Esophagus squamous epithelium (tissue), 4 donors: Measurements from ENCODE around the gene CHST8.

ENCODE experiments used
- CTCF ChIP-seq, 6 experiments: fragments of 450-650 bp in 4 of 6; fragments of 200-600 bp in 2 of 6; sonication (generic) in 2 of 6; IDR thresholded peaks; one replicate each; pipeline ENCODE4 v1.5.1; 2016 to 2019; ENCODE audit warnings: antibody characterized with exemption in 6 of 6, mild to moderate bottlenecking in 4 of 6, moderate library complexity in 4 of 6
- POLR2A ChIP-seq, 4 donors: fragments of 450-650 bp; IDR thresholded peaks; one replicate each; pipeline ENCODE4 v1.6.1; 2017; ENCODE audit warnings: antibody characterized with exemption in 4 of 4, mild to moderate bottlenecking in 4 of 4, moderate library complexity in 3 of 4

DNA sequence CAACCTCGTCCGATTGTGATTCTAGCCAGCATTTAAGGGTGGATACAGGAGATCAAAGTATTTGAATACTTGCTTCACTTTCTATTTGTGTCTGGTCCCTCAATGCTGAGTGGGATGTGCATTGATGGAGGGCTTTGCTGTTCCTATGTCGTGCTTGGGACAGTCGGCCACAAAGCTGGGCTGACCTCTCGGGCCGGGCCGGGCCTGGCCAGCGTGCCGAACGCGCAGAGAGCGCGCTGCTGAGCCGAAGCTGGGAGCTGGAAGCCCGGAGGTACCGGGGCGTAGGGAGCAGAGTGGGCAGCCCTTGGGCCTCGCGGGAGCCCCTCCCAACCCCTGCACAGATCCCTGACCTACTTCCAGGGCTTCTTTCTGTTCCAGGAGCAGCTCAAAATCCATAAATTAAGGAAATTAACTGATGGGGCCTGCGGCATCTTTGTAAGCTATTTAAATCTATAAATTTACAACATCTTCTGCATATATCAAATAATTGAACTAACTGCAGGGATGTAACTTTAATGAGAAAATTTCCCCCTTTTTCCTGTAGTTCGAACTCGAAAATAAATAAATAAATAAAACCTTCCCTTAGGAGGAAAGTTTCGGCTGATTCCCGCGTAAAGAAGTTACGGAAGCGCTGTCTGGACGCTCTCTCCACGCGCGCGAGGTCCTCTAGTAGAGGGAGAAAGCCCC is 173.1 kb downstream of the CHST8 start:
- TF ChIP-seq CTCF (IDR thresholded peaks at IDR 0.05) (no peak), POLR2A (IDR thresholded peaks at IDR 0.05) (no peak)
